ENCODE data around the gene TSPAN18. TPM values are rescaled to one million over a fixed set of nuclear protein-coding genes. Genes with fewer than 3 reads are reported as not detected.

Gene TSPAN18
- total RNA-seq, 3 donors from 2014 or later = 1.0 to 2.0 (median 1.8) TPM

DNA sequence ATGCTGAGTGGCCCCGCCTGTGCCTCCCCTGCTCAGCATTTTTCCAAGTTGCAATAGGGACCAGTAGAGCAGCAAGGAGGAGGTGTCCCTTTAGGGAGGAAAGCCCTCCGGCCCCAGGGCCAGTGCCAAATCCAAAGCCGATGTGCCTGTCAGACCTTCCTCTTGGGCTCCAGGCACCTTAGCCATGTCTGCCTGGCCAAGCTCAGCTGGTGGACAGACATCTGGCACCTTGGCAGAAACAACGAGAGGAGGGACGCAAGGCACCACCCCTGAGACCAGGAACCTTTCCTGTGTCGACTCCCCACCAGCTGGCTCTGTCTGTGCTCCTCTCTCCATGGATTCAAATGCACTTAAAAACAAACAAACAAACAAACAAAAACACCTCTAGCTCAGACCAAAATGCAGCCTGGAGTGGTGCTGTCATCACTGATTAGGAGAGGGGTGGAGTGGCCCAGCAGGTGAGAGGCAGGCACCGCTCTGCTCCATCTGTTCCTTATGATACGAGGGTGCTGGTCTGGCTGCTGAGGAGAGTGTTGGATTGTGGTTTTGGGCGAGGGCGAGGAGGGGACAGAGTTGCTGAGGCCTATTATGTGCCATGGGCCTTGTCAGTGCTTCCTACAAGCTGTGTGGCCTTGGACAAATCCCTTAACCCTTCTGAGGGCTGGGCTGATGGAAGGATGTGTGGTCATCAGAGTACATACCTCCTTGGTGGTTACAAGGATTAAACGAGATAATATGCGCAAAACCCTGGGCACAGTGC is 177.7 kb downstream of the TSPAN18 start:
- DNase-seq (ENCODE audit: low spot score in 2 of 2) = no peak
- Histone ChIP-seq H3K36me3 (no peaks in the 10 kb centered on the region), H3K27me3 (no peaks in the 10 kb centered on the region), H3K4me1 (no peaks in the 10 kb centered on the region), H3K4me3 (no peak overlapping the region), H3K27ac (no peak overlapping the region), H3K9me3 (no peaks in the 10 kb centered on the region)
- intact Hi-C loops (cut with DNase I; ENCODE audit: low total_unique reads) = no loop called here
- TF ChIP-seq POLR2A (IDR thresholded peaks at IDR 0.05) (no peak), POLR2AphosphoS5 (IDR thresholded peaks at IDR 0.05) (no peak)
- TF ChIP-seq, protein P1, sequence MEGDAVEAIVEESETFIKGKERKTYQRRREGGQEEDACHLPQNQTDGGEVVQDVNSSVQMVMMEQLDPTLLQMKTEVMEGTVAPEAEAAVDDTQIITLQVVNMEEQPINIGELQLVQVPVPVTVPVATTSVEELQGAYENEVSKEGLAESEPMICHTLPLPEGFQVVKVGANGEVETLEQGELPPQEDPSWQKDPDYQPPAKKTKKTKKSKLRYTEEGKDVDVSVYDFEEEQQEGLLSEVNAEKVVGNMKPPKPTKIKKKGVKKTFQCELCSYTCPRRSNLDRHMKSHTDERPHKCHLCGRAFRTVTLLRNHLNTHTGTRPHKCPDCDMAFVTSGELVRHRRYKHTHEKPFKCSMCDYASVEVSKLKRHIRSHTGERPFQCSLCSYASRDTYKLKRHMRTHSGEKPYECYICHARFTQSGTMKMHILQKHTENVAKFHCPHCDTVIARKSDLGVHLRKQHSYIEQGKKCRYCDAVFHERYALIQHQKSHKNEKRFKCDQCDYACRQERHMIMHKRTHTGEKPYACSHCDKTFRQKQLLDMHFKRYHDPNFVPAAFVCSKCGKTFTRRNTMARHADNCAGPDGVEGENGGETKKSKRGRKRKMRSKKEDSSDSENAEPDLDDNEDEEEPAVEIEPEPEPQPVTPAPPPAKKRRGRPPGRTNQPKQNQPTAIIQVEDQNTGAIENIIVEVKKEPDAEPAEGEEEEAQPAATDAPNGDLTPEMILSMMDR (IDR thresholded peaks at IDR 0.05) = no peak

DNA sequence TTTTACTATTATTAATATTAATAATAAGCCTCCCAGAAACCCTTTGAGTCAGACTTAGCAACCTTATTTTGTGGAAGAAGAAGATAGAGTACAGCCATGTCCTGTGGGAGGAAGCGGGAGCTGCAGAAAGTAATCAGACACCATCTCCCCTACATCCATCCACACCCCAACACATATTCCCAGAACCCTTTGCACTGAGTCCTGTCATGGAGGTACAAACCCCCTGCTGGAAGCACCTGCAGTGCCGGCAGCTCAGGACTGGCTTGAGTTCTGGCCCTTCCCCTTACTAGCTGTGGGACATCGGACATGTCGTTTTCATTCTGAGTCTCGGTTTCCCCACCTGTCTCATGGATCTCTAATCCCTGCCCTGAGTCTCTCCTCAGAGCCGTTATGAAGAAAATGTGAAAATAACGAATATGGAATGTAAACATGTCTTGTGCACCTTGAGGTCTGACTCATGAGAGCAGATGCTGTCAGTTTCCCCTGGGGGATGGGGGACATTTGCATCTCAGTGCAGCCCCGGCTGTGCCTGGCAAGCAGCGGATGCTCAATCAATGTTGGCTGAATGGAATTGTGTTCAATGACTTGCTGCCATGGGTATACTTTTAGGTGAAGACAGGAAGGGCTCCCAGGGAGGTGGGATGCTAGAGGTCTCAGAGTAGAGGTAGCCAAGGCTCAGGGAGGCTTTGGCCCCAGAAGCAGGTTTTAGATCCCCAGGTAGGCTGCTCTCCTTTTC is 178.5 kb downstream of the TSPAN18 start:
- Histone ChIP-seq H3K27me3 (no peaks in the 10 kb centered on the region), H3K4me3 (no peak overlapping the region), H3K36me3 (no peaks in the 10 kb centered on the region), H3K9me3 (no peaks in the 10 kb centered on the region), H3K4me1 (no peaks in the 10 kb centered on the region), H3K27ac (no peak overlapping the region)
- intact Hi-C loops (cut with DNase I; ENCODE audit: low total_unique reads) = no loop called here
- DNase-seq (ENCODE audit: low spot score in 2 of 2) = no peak
- TF ChIP-seq POLR2AphosphoS5 (IDR thresholded peaks at IDR 0.05) (no peak), POLR2A (IDR thresholded peaks at IDR 0.05) (no peak)
- TF ChIP-seq, protein P1 (IDR thresholded peaks at IDR 0.05) = no peak

DNA sequence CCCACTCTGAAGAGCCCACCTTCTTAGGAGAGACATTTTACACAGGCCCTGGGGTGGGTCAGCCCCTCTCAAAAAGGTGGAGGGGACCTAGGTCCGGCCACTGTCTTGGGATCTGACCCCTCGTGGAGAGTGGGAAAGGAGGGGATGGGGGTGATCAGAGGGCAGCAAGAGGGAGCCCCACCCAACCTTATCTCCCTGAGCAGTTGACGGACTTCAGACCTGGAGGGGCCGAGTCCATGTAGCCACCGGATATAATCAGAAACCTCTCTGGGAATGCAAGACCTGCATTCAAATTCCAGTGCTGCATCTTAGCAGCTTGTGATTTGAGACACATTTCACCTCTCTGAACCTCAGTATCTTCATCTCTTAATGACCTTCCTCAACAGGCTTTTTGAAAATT is 179.9 kb downstream of the TSPAN18 start:
- TF ChIP-seq POLR2AphosphoS5 (IDR thresholded peaks at IDR 0.05) (no peak), POLR2A (IDR thresholded peaks at IDR 0.05) (no peak)
- TF ChIP-seq, protein P1 (IDR thresholded peaks at IDR 0.05) = no peak

DNA sequence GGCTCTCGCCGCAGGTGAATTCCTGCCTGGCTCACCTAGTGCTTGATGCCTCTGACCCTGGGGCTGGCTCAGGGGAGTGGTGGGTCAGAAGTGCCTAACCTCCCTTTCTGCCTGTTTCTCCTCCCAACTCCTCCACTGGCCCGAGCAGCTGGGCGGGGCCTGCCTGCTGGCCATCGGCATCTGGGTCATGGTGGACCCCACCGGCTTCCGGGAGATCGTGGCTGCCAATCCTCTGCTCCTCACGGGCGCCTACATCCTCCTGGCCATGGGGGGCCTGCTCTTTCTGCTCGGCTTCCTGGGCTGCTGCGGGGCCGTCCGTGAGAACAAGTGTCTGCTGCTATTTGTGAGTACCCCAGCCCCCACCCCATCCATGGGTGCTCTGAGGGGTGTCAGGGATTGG is 182.8 kb downstream of the TSPAN18 start:
- no peak overlapping the region for H3K27ac ChIP-seq
- H3K9me3 ChIP-seq = no peaks in the 10 kb centered on the region
- H3K4me3 ChIP-seq = no peak overlapping the region
- H3K36me3 ChIP-seq = no peaks in the 10 kb centered on the region
- no peaks in the 10 kb centered on the region for H3K4me1 ChIP-seq
- intact Hi-C loops (cut with DNase I; ENCODE audit: low total_unique reads) = no loop called here
- no peaks in the 10 kb centered on the region for H3K27me3 ChIP-seq
- TF ChIP-seq POLR2A (IDR thresholded peaks at IDR 0.05) = no peak
- TF ChIP-seq, protein P1 (IDR thresholded peaks at IDR 0.05) = no peak
- TF ChIP-seq POLR2AphosphoS5 (IDR thresholded peaks at IDR 0.05) = no peak
- no peak for DNase-seq (ENCODE audit: low spot score in 2 of 2)

More for the DNA sequence above, 179.9 kb downstream of the TSPAN18 start:
- DNase-seq (ENCODE audit: low spot score in 2 of 2) = no peak
- no peak overlapping the region for H3K4me3 ChIP-seq
- no peaks in the 10 kb centered on the region for H3K9me3 ChIP-seq
- H3K36me3 ChIP-seq = no peaks in the 10 kb centered on the region
- intact Hi-C loops (cut with DNase I; ENCODE audit: low total_unique reads) = no loop called here
- H3K27ac ChIP-seq = no peak overlapping the region
- H3K27me3 ChIP-seq = no peaks in the 10 kb centered on the region
- no peaks in the 10 kb centered on the region for H3K4me1 ChIP-seq

DNA sequence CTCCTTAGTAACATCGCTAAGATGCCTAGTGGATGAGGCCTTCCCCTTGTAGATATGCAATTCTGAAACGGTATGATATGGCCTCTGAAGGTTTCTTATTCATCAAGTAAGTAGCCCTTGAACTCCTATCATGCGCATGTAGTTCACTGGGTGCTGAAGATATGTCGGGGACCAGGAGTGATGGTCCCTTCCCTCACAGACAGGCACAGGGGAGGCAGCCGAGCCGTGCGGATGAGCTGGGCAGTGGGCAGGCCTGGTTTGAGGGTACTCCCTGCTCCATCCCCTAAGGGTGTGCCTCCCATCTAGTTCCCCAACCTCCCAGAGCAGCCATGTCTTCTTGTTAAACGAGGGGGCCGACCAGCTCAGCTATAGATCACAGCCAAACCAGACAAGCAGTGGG is 183.8 kb downstream of the TSPAN18 start:
- Histone ChIP-seq H3K9me3 (no peaks in the 10 kb centered on the region), H3K4me1 (no peaks in the 10 kb centered on the region), H3K36me3 (no peaks in the 10 kb centered on the region), H3K4me3 (no peak overlapping the region), H3K27ac (no peak overlapping the region), H3K27me3 (no peaks in the 10 kb centered on the region)
- DNase-seq (ENCODE audit: low spot score in 2 of 2) = no peak
- intact Hi-C loops (cut with DNase I; ENCODE audit: low total_unique reads) = loop anchor here (10.0 kb wide), 2 partner anchors 186 to 286 kb away; partner anchors contain the start of gene TSPAN18
- no peak for TF ChIP-seq POLR2AphosphoS5 (IDR thresholded peaks at IDR 0.05)
- TF ChIP-seq, protein P1 (IDR thresholded peaks at IDR 0.05) = no peak
- TF ChIP-seq POLR2A (IDR thresholded peaks at IDR 0.05) = no peak

All from breast epithelium (tissue), 4 donors.